ENCODE data around the gene PRELID3B.
A peak's percentile ranks its signal among the peaks of the same experiment; 100 is the strongest.

PRELID3B gene

DNA sequence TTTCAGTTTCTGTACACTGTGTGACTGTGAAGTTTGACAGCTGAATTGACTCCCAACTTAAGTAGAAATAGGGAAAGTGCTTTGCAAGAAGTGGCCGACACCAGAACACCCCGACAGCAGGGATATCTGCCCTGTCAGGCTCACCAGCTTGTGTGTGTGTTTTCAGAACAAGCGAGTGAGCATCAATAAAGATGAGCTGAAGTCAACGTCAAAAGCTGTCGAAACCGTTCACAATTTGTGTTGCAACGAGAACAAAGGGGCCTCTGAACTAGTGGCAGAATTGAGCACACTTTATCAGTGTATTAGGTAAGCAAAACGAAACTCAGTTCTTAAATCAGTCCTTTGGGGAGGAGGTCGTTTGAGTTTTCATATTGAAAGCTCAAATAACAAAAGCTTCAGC is 50.9 kb downstream of the PRELID3B start:
- peaks cover 88 to 99% (median 99%) of the 10 kb centered on the region in 3 donors for H3K36me3 ChIP-seq
- TF ChIP-seq, protein P1, sequence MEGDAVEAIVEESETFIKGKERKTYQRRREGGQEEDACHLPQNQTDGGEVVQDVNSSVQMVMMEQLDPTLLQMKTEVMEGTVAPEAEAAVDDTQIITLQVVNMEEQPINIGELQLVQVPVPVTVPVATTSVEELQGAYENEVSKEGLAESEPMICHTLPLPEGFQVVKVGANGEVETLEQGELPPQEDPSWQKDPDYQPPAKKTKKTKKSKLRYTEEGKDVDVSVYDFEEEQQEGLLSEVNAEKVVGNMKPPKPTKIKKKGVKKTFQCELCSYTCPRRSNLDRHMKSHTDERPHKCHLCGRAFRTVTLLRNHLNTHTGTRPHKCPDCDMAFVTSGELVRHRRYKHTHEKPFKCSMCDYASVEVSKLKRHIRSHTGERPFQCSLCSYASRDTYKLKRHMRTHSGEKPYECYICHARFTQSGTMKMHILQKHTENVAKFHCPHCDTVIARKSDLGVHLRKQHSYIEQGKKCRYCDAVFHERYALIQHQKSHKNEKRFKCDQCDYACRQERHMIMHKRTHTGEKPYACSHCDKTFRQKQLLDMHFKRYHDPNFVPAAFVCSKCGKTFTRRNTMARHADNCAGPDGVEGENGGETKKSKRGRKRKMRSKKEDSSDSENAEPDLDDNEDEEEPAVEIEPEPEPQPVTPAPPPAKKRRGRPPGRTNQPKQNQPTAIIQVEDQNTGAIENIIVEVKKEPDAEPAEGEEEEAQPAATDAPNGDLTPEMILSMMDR (IDR thresholded peaks at IDR 0.05) = no peak
- no peaks in the 10 kb centered on the region for H3K9me3 ChIP-seq
- H3K27ac ChIP-seq = no peak overlapping the region
- no peak overlapping the region for H3K4me3 ChIP-seq
- H3K4me1 ChIP-seq = no peaks in the 10 kb centered on the region
- intact Hi-C loops (cut with DNase I; ENCODE audit: low total_unique reads) = no loop called here
- peak in 1 of 2 donors; percentile 17 for DNase-seq
- no peaks in the 10 kb centered on the region for H3K27me3 ChIP-seq

DNA sequence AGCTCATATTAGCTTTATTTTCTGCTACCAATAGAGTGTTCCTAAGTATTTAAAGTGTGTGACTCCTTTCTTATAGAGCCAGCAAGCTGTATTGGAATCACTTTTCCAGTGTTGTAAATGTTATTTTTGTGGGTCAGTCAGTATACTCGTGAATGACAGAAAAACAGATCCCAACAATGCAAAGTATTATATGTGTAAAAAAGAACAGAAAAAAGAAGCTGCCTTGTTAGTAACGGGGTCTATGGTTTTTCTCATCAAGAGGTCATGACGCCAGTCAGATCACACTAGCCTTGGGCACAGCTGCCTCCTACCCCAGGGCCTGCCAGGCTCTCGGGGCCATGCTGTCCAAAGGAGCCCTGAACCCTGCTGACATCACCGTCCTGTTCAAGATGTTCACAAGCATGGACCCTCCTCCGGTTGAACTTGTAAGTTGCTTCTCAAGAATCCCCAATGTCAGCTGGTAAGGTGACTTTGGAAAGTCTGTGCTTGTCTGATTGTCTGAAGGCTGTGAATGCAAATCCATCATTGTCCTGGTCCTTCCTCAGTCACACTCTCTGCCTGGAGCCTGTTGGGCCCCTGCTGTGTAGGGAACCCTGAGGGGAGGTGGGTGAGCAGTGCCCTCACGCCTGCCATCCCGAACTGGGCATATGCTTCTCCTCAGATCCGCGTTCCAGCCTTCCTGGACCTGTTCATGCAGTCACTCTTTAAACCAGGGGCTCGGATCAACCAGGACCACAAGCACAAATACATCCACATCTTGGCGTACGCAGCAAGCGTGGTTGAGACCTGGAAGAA is 51.7 kb downstream of the PRELID3B start:
- Histone ChIP-seq H3K9me3 (no peaks in the 10 kb centered on the region), H3K36me3 (peaks cover 80 to 99% (median 98%) of the 10 kb centered on the region in 3 donors), H3K27ac (no peak overlapping the region), H3K4me3 (no peak overlapping the region), H3K4me1 (no peaks in the 10 kb centered on the region), H3K27me3 (no peaks in the 10 kb centered on the region)
- intact Hi-C loops (cut with DNase I; ENCODE audit: low total_unique reads) = no loop called here
- DNase-seq = peak in 1 of 2 donors; percentile 42
- TF ChIP-seq, protein P1 (IDR thresholded peaks at IDR 0.05) = no peak

GRCh38 chr20:58989196-58989595 is 53.4 kb downstream of the PRELID3B start:
- Histone ChIP-seq H3K36me3 (peaks cover 67 to 82% (median 81%) of the 10 kb centered on the region in 3 donors), H3K27me3 (no peaks in the 10 kb centered on the region), H3K4me1 (peaks cover 0 to 12% (median 6%) of the 10 kb centered on the region in 4 donors), H3K27ac (no peak overlapping the region), H3K9me3 (no peaks in the 10 kb centered on the region), H3K4me3 (no peak overlapping the region)
- TF ChIP-seq, protein P1 (IDR thresholded peaks at IDR 0.05) = no peak
- peak in 1 of 2 donors; percentile 41 for DNase-seq
- intact Hi-C loops (cut with DNase I; ENCODE audit: low total_unique reads) = no loop called here

DNA sequence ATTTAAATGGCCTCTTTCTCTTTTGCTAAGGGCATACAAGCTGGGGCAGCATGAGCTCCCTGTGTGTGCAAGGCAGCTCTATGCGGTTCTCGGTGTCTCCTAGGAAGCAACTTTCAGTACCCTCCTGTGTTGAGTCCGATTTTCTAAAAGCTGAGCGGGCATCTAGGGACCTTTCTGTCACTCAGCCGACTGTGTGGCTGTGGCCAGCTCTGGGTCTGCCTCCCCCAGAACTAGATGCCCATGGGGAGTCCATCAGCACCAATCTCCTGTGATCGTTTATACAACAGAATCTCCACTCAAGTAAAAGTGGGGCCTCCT is 54.1 kb downstream of the PRELID3B start:
- TF ChIP-seq, protein P1 (IDR thresholded peaks at IDR 0.05) = no peak
- no peak overlapping the region for H3K27ac ChIP-seq
- H3K4me3 ChIP-seq = no peak overlapping the region
- peaks cover 61 to 75% (median 75%) of the 10 kb centered on the region in 3 donors for H3K36me3 ChIP-seq
- intact Hi-C loops (cut with DNase I; ENCODE audit: low total_unique reads) = no loop called here
- H3K9me3 ChIP-seq = no peaks in the 10 kb centered on the region
- peaks cover 0 to 19% (median 12%) of the 10 kb centered on the region in 4 donors for H3K4me1 ChIP-seq
- DNase-seq = peak in 1 of 2 donors; percentile 31
- H3K27me3 ChIP-seq = no peaks in the 10 kb centered on the region

DNA sequence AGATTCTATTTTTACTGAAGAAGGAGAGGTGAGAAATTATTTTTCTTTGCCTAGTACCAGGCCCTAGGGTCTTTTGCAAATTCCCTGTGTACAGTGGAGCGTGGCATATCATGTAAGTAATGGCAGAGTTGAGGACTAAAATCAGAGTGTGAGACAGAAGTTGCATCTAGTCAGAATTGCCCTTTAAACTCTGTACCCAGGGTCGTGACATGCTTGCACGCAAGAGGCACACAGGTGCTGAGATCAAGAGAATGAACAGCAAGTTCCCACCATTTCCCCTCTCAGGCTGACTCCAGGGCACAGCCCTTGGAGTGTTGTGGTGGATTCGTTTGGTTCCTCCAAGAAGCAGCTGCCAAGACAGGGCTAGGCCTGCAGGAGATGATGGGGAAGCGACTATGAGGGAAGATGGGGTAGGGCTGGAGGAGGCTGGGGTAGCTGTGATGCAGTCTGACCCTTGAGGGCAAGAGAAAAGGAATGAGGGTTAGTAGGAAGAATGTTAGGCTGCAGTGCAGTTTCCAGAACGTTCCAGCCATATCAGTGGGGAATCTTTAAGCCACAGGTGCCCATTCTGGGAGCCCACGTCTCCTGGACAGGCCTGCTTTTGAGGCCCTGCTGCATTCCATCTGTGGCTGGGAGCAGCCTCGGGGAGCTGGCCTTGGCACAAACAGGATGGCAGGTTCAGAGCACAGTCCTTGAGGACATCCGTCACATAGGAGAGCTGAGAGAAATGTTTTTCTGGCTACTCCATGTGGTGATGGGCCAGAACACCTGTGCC is 54.6 kb downstream of the PRELID3B start:
- Histone ChIP-seq H3K4me1 (peaks cover 0 to 24% (median 15%) of the 10 kb centered on the region in 4 donors), H3K9me3 (no peaks in the 10 kb centered on the region), H3K27me3 (no peaks in the 10 kb centered on the region), H3K27ac (no peak overlapping the region), H3K36me3 (peaks cover 55 to 71% (median 70%) of the 10 kb centered on the region in 3 donors), H3K4me3 (no peak overlapping the region)
- TF ChIP-seq, protein P1 (IDR thresholded peaks at IDR 0.05) = no peak
- DNase-seq = peak in 1 of 2 donors; percentile 45
- intact Hi-C loops (cut with DNase I; ENCODE audit: low total_unique reads) = no loop called here

Data from tibial artery (tissue), 4 donors.